B cell (primary cell): Measurements from ENCODE around the gene TPSG1. TPM values are rescaled to one million over a fixed set of nuclear protein-coding genes. Genes with fewer than 3 reads are reported as not detected.
"Not testable (repeated sequence)": the region's sequence is repeated elsewhere in the genome, so short reads cannot be mapped to it uniquely, and the experiment has no call there.

Experiments
- ATAC-seq: fragments of 200-7000 bp; cut with Tn5 transposase; one replicate; pipeline ENCODE4 v1.10.0; 2021; ENCODE audit warnings: low read depth, mild to moderate bottlenecking, moderate number of reproducible peaks, moderate library complexity
- CTCF ChIA-PET: fragments of 350-600 bp; sonication (Branson Sonifier 250); formaldehyde crosslinking; loops from one replicate; lab custom pipeline; 2021; ENCODE audit warnings: antibody characterized with exemption, inconsistent platforms; lab: Charles Lee
- POLR2A ChIA-PET: fragments of 350-600 bp; sonication (Branson Sonifier 250); formaldehyde crosslinking; loops from one replicate; lab custom pipeline; 2021; ENCODE audit warnings: antibody characterized with exemption; lab: Charles Lee
- DNase-seq: peaks from one replicate; pipeline ENCODE4 v3.0.0; 2013
- H2AFZ ChIP-seq: 2 replicates; pipeline ENCODE4 v1.6.1; 2012; ENCODE audit warnings: mild to moderate bottlenecking, low read depth, low read length; ENCODE audit not compliant: insufficient read depth, poor library complexity, severe bottlenecking
- H3K27ac ChIP-seq, 2 donors: 1 replicate in 1 of 2; 2 replicates in 1 of 2; pipeline ENCODE4 v1.5.1; 2012 to 2013; ENCODE audit warnings: low read length in 2 of 2, mild to moderate bottlenecking in 2 of 2, moderate library complexity in 1 of 2
- H3K27me3 ChIP-seq, 4 experiments: fragments of 200-600 bp in 1 of 4; sonication (generic) in 1 of 4; replicated peaks in 1 of 4; 1 replicate in 2 of 4; 2 replicates in 2 of 4; pipeline versions ENCODE4 v1.6.1 to v1.7.0; 2013 to 2016; ENCODE audit warnings: low read length in 3 of 4, mild to moderate bottlenecking in 2 of 4, mixed read lengths in 1 of 4, moderate library complexity in 1 of 4; ENCODE audit not compliant: insufficient read depth in 4 of 4, control insufficient read depth in 3 of 4; ENCODE audit errors: control extremely low read depth in 1 of 4
- H3K36me3 ChIP-seq, 2 experiments: replicated peaks in 1 of 2; 1 replicate in 1 of 2; 2 replicates in 1 of 2; pipeline versions ENCODE4 v1.6.1 to v1.7.1; 2013; ENCODE audit warnings: low read length in 1 of 2; ENCODE audit not compliant: insufficient read depth in 2 of 2, control insufficient read depth in 1 of 2; ENCODE audit errors: control extremely low read depth in 1 of 2, extremely low read depth in 1 of 2
- H3K4me1 ChIP-seq, 2 donors: fragments of 200-600 bp in 1 of 2; sonication (generic) in 1 of 2; 1 replicate in 1 of 2; 2 replicates in 1 of 2; pipeline versions ENCODE4 v1.5.1 to v1.6.1; 2013 to 2017; ENCODE audit warnings: low read length in 2 of 2; ENCODE audit not compliant: control insufficient read depth in 2 of 2, insufficient read depth in 2 of 2
- H3K4me2 ChIP-seq: replicated peaks from 2 replicates; pipeline ENCODE3; 2012; ENCODE audit warnings: mild to moderate bottlenecking, low read depth, low read length; ENCODE audit not compliant: poor library complexity, severe bottlenecking
- H3K4me3 ChIP-seq, 5 experiments: fragments of 200-600 bp in 1 of 5; sonication (generic) in 1 of 5; 1 replicate in 3 of 5; 2 replicates in 2 of 5; pipeline versions ENCODE4 v1.5.1 to v1.7.0; 2011 to 2016; ENCODE audit warnings: low read length in 4 of 5, mild to moderate bottlenecking in 4 of 5, low read depth in 2 of 5, control low read depth in 1 of 5, moderate library complexity in 1 of 5; ENCODE audit not compliant: insufficient read depth in 1 of 5; ENCODE audit errors: control extremely low read depth in 1 of 5, extremely low read depth in 1 of 5
- H3K79me2 ChIP-seq: fragments of 200-600 bp; sonication (generic); one replicate; pipeline ENCODE4 v1.6.0; 2016; ENCODE audit warnings: low read length; ENCODE audit not compliant: control insufficient read depth, insufficient read depth
- H3K9ac ChIP-seq: fragments of 200-600 bp; sonication (generic); 2 replicates; pipeline ENCODE4 v1.6.1; 2017; ENCODE audit warnings: mild to moderate bottlenecking, low read length, moderate library complexity
- H3K9me3 ChIP-seq, 3 donors: one replicate each; pipeline versions ENCODE4 v1.6.1 to v1.7.1; 2013; ENCODE audit warnings: low read length in 2 of 3; ENCODE audit not compliant: control insufficient read depth in 2 of 3, insufficient read depth in 1 of 3; ENCODE audit errors: control extremely low read depth in 1 of 3
- H4K20me1 ChIP-seq: 2 replicates; pipeline ENCODE4 v1.6.0; 2012; ENCODE audit warnings: mild to moderate bottlenecking, low read length; ENCODE audit not compliant: insufficient read depth, control insufficient read depth, poor library complexity, severe bottlenecking
- H3K27ac Mint-ChIP-seq: one replicate; pipeline ENCODE4 v1.8.0; 2021; ENCODE audit warnings: mixed read lengths
- H3K27me3 Mint-ChIP-seq: one replicate; pipeline ENCODE4 v1.8.0; 2021; ENCODE audit warnings: mixed read lengths
- H3K4me1 Mint-ChIP-seq: one replicate; pipeline ENCODE4 v1.8.0; 2021; ENCODE audit warnings: mixed read lengths
- H3K4me3 Mint-ChIP-seq: one replicate; pipeline ENCODE4 v1.8.0; 2021; ENCODE audit warnings: mixed read lengths
- H3K9me3 Mint-ChIP-seq: one replicate; pipeline ENCODE4 v1.8.0; 2022; ENCODE audit warnings: mixed read lengths; ENCODE audit not compliant: insufficient read depth
- EZH2 ChIP-seq: IDR thresholded peaks from 2 replicates; pipeline ENCODE4 v1.6.1; 2012; ENCODE audit warnings: borderline replicate concordance, low read depth, mild to moderate bottlenecking, moderate library complexity, low read length; ENCODE audit not compliant: insufficient read depth, poor library complexity, severe bottlenecking
- WGBS: methylation state at CpG from one replicate; pipeline ENCODE4 v1.1.5; 2013; ENCODE audit warnings: missing lambda C conversion rate; ENCODE audit not compliant: insufficient coverage; 5-methylcytosine and 5-hydroxymethylcytosine counted together
- intact Hi-C: fragments of 100-400 bp; cut with micrococcal nuclease; formaldehyde crosslinking; loops from one replicate; pipeline ENCODE4 v1.10.0; 2022
- polyA plus RNA-seq: library from polyadenylated mRNA; depleted of rRNA; stranded (reverse); fragments of >200 nt; gene quantifications from 2 replicates; pipeline ENCODE4 v1.2.3, GENCODE V29; 2012
- total RNA-seq, 2 donors: library from RNA; stranded (reverse); fragments of 120-200 nt in 1 of 2; gene quantifications; 1 replicate in 1 of 2; 2 replicates in 1 of 2; pipeline versions ENCODE4 v1.2.3 to v1.2.4, GENCODE V29; 2013 to 2022
- TF ChIP-seq, protein P1 (sequence below): fragments of 200-600 bp; IDR thresholded peaks from one replicate; pipeline ENCODE4 v1.8.0; 2022; ENCODE audit warnings: antibody characterized with exemption, mild to moderate bottlenecking

Gene TPSG1
- total and polyA plus RNA-seq, 2 donors (not counting 1 experiment from before 2014, with no cell fraction given): not detected

DNA sequence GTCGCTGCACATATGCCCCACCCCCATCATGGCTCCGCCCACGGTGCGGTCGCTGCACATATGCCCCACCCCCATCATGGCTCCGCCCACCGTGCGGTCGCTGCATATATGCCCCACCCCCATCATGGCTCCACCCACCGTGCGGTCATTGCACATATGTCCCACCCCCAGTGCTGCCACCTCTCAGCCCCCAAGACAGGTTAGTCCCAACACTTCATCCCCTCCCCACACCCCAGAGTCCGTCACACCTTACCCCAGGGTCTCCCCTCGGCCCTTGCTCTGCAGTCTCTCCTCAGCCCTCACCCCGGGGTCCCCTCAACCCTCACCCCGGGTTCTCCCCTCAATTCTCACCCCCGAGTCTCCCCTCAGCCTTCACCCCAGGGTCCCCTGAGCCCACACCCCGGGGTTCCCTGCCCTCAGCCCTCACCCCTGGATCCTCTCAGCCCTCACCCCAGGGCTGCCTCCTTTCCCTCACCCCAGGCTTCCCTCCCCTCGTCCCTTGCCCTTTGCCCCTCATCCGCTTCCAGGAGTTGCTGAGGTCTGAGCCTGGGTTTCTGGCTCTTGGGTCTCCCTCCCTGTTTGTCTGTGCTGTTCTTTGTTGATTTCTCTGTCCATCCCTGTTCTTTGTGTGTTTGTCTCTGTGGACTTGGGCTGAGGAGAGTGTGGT, 25.6 kb downstream of the TPSG1 start:
- H3K27ac Mint-ChIP-seq: no peak overlapping the region
- H3K4me3 ChIP-seq: no peak overlapping the region
- H3K4me3 Mint-ChIP-seq: no peak overlapping the region
- intact Hi-C loops: no loop called here
- no peaks in the 10 kb centered on the region for H3K9me3 Mint-ChIP-seq
- no peaks in the 10 kb centered on the region for H3K4me1 ChIP-seq
- peaks cover 3% of the 10 kb centered on the region for H3K27me3 Mint-ChIP-seq
- H3K36me3 ChIP-seq: no peaks in the 10 kb centered on the region
- H3K27ac ChIP-seq: no peak overlapping the region
- DNase-seq (no peak), ATAC-seq (no peak)
- no peak for TF ChIP-seq EZH2
- TF ChIP-seq, protein P1, sequence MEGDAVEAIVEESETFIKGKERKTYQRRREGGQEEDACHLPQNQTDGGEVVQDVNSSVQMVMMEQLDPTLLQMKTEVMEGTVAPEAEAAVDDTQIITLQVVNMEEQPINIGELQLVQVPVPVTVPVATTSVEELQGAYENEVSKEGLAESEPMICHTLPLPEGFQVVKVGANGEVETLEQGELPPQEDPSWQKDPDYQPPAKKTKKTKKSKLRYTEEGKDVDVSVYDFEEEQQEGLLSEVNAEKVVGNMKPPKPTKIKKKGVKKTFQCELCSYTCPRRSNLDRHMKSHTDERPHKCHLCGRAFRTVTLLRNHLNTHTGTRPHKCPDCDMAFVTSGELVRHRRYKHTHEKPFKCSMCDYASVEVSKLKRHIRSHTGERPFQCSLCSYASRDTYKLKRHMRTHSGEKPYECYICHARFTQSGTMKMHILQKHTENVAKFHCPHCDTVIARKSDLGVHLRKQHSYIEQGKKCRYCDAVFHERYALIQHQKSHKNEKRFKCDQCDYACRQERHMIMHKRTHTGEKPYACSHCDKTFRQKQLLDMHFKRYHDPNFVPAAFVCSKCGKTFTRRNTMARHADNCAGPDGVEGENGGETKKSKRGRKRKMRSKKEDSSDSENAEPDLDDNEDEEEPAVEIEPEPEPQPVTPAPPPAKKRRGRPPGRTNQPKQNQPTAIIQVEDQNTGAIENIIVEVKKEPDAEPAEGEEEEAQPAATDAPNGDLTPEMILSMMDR: no peak
- H3K27me3 ChIP-seq: peaks cover 0 to 4% (median 0%) of the 10 kb centered on the region in 4 experiments
- no peak overlapping the region for H3K4me2 ChIP-seq
- CTCF ChIA-PET: no interaction called here
- POLR2A ChIA-PET: interaction anchor here (0.7 kb wide), 1 partner anchor 322 kb away, joined by 8 read pairs; no protein-coding TSS in a partner anchor
- H3K4me1 Mint-ChIP-seq: no peaks in the 10 kb centered on the region
- H4K20me1 ChIP-seq: no peaks in the 10 kb centered on the region
- H3K9me3 ChIP-seq: peaks cover 0 to 5% (median 0%) of the 10 kb centered on the region in 3 donors
- H2AFZ ChIP-seq: no peak overlapping the region
- 89% methylated on average over 8 of the region's 19 CpGs for WGBS
- H3K79me2 ChIP-seq: no peaks in the 10 kb centered on the region
- H3K9ac ChIP-seq: no peak overlapping the region

DNA sequence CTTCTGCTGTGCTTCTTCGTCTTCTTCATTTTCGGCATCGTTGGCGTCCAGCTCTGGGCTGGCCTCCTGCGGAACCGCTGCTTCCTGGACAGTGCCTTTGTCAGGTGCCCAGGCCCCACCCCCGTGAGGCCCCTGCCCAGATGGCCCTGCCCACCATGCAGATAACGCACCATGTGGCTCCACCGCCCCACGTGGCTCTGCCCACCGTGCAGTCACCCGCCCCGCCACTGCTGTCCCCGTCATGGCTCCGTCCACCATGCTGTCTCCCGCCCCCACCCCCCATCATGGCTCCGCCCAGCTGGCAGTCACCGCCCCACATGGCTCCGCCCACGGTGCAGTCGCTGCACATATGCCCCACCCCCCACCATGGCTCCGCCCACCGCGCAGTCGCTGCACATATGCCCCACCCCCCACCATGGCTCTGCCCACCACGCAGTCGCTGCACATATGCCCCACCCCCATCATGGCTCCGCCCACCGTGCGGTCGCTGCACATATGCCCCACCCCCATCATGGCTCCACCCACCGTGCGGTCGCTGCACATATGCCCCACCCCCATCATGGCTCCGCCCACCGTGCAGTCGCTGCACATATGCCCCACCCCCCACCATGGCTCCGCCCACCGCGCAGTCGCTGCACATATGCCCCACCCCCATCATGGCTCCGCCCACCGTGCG, 26.3 kb downstream of the TPSG1 start:
- H3K9me3 Mint-ChIP-seq, H3K36me3 ChIP-seq, H3K4me3 Mint-ChIP-seq, H3K9me3 ChIP-seq, H3K4me3 ChIP-seq, H3K9ac ChIP-seq, H4K20me1 ChIP-seq, H3K27me3 Mint-ChIP-seq, H3K79me2 ChIP-seq, CTCF ChIA-PET, H2AFZ ChIP-seq, ATAC-seq, DNase-seq, H3K4me1 Mint-ChIP-seq, intact Hi-C loops, H3K27ac Mint-ChIP-seq, H3K4me2 ChIP-seq, H3K27ac ChIP-seq, H3K4me1 ChIP-seq, H3K27me3 ChIP-seq: not testable (repeated sequence)
- 97% methylated on average over 16 of the region's 44 CpGs for WGBS
- POLR2A ChIA-PET: interaction anchor here (0.7 kb wide), 1 partner anchor 321 kb away, joined by 8 read pairs; no protein-coding TSS in a partner anchor
